Middle frontal gyrus (tissue), 1 donor: Measurements from ENCODE around the gene CCDC33.

Source experiments
- DNase-seq: peaks from one replicate; pipeline ENCODE4 v3.0.0-alpha.2; 2015; ENCODE audit warnings: low spot score; ENCODE audit errors: extremely low spot score

The CCDC33 gene

GRCh38 chr15:74208901-74209559 lies 27.1 kb upstream of the CCDC33 start:
- no peak for DNase-seq

DNA sequence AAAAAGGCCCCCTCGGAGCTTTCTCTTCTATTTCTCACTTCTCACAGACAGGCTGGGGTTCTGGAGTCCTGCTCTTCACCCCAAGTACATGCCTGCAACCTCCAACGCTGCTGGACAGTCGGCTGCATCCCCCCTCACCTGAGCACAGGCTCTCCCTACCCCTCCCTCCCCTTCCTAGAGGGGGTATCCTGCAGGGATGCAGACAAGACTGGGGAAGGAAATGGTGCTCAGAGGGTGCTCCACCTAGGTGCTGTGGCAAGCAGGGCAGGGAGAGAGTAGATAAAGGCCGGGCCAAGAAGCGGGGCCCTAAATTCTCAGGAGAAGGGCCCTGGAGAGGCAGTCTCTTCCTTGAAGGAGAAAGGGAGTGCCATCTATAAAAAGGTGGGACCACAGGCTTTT lies 26.6 kb upstream of the CCDC33 start:
- DNase-seq: no peak

- no peak for DNase-seq
Observed at GRCh38 chr15:74209997-74210671, 26.0 kb upstream of the CCDC33 start.

DNA sequence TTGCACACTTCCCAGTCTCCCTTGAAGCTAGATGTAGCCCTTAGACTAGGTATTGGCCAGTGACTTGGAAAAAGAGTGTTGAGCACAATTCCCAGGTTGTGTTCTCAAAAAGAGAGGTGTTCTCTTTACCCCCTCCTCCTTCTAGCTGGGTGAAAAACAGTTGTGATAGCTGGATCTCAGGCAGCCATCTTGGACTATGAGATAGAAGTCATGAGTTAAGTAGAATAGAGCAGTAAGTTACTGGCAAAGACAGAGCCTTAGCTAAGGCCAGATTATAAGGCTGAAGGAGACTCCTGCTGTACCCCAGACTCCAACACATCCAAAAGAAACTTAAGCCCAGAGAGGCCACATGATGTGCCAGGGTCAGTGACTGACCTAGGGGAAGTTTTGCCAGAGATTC lies 25.4 kb upstream of the CCDC33 start:
- DNase-seq: no peak

DNA sequence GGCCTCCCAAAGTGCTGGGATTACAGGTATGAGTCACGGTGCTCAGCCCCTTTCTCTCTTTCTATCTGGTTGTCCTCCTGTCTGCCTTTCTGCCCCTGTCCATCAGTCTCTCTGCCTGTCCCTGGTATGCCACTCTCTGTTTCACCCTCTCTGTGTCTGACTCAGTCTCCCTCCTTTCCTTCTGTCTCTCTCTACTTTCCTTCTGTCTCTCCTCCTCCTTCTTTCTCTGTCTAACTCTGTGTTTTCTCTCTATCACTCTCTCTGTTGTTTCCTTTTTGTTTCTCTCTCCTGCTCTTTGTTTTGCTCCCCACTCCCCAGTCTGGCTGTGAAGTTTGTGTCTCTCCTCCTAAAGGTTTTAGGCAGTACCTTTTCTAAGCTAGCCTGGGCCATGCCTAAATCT lies 24.5 kb upstream of the CCDC33 start:
- DNase-seq: no peak

GRCh38 chr15:74212494-74212893 lies 23.6 kb upstream of the CCDC33 start:
- DNase-seq: no peak

DNA sequence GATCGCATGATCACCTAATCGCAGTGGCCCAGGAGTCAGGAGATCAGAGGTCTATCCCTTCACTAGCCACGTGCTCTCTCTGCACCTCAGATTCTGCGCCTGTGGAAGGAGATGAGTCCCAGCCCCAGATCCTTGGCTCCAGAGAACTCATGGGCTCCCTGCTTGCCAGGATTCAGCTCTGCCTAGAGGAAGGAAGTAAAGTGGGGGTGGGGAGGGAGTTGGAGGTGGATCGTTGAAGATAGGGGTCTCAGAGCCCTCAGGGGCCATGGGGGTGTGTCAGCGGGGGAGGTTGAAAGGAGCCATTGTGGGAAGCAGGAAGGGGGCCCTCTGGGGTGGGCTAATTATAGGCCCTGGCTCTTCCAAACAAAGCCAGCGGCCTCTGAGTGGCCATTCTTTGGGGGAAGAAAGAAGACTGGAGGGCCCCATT lies 22.3 kb upstream of the CCDC33 start:
- no peak for DNase-seq

DNA sequence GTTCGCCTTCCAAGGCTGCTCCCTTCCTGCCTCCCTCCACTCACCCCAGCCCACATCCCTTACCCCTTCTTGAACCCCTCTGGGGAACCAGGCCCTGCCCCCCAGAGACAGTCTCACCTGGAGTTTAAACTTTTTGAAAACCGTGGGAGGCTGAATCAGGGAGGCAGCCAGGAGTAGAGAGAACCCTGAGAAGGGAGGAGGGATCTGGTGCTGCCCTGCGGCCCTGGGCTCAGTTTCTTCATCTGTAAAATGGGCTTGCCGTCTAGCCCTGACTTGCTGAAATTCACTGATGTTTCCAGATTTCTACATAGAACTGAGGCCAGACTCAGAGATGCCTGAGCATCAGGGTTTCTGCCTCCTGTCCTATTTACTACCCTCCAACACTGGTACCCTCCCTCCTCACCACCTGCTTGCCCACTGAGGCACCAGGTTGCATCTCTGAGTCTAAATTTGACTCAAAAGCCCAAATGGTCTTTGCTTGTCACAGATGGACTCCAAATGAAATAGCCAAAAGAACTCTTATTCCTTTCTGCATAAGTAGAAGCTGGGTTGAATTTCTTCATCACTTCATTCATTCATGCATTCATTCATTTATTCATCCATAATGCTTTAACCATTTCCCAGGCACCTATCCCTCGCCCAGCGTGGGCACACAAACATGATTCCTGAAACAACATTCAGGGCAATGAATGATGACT lies 21.7 kb upstream of the CCDC33 start:
- DNase-seq: no peak

DNA sequence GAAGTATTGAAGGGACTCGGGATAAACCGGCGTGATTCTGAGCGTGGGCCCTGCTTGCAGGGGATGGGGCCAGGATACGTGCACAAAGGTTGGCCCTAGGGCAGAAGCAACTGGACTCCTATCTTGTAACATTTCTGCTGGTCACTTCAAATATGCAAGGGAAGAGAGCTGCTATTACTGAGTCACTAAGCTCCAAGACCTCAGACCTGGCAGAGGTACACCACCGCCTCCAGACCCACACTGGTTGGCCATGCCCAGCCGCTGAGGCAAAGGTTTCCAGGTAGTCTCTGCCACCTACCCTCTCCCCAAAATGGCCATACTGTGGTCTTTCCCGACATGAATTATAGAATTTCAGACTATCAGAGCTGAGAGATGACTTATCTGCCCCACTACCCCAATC lies 20.2 kb upstream of the CCDC33 start:
- no peak for DNase-seq

GRCh38 chr15:74216949-74217348 lies 19.2 kb upstream of the CCDC33 start:
- no peak for DNase-seq

DNA sequence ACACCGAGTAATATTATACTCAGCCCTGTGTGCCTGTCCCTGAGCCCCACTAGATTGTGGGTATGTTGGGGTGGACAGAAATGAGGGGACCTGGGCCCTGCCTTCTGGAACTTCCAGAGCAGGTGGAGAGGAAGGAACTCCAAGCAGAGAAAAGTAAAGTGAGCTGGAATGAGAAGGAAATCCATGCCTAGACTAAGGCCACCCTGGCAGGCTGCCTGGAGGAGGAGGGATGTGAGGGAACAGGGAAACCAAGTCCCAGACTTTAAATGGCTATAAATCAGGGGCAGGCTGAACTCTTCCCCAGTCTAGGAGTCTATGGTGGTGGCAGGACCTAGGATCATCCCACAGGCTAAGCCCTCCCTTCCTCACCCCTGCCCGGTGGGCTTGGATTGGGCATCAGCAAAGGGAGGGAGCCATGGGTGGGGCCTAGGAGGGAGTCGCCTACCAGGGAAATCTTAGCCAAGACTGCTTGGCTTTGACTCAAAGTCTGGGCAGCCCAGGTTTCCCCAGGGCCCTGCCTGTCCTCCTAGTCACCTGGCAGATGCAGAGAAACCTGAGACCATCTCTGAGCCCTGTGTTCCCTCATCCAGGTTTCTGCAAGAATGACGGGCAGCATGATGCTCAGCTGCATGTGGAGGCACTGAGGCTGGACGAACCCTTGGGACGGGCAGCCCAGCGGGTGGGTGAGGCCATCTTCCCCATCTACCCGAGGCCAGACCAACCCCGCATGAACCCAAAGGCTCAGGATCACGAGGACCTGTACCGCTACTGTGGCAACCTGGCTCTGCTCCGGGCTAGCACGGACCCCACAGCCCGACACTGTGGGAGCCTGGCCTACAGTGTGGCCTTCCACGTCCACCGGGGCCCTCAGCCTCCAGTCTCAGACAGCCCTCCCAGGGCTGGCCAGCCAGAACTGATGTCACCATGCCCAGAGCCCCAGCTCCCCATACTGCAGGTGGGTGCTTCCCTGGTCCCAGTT lies 17.9 kb upstream of the CCDC33 start:
- no peak for DNase-seq

- DNase-seq: no peak
Observed at GRCh38 chr15:74220475-74221248, 15.5 kb upstream of the CCDC33 start.

DNA sequence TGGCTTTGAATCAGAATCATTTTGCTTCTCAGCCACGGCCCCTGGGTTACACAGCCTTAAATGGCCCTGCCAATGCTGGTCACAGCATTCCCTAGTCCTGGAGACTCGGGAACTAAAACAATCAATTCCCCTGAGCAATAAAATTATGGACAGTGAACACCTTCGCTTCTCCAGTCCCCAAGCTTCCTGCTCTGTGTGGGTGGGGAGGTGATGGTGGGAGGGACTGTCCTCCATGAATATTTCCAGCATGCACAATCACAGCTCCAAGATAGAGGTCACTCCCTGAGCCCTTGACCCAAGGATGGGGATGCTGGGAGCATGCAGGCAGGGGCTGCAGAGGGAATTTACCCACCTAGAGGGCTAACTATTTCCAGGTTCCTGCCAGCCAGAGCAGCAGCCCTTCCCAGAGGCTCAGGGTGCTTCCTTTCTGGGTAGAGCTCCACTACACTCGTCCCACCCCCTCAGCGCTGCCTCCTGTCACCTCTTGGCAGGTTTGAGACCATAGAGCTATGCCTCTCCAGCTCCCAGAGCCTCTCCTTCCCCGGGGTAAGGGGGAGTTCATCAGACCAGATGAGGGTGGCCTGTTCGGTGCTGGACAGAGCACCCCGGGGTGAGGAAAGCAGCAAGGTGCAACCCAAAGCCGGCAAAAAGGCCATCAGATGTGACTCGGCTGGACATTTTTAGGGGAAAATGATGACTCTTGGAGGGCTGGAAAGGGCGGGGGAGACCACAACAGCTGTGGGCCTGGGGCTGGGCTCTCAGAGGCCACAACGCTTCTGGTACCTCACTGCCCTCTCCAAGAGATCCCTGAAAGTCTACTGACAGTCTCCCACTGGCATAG lies 14.5 kb upstream of the CCDC33 start:
- no peak for DNase-seq

DNA sequence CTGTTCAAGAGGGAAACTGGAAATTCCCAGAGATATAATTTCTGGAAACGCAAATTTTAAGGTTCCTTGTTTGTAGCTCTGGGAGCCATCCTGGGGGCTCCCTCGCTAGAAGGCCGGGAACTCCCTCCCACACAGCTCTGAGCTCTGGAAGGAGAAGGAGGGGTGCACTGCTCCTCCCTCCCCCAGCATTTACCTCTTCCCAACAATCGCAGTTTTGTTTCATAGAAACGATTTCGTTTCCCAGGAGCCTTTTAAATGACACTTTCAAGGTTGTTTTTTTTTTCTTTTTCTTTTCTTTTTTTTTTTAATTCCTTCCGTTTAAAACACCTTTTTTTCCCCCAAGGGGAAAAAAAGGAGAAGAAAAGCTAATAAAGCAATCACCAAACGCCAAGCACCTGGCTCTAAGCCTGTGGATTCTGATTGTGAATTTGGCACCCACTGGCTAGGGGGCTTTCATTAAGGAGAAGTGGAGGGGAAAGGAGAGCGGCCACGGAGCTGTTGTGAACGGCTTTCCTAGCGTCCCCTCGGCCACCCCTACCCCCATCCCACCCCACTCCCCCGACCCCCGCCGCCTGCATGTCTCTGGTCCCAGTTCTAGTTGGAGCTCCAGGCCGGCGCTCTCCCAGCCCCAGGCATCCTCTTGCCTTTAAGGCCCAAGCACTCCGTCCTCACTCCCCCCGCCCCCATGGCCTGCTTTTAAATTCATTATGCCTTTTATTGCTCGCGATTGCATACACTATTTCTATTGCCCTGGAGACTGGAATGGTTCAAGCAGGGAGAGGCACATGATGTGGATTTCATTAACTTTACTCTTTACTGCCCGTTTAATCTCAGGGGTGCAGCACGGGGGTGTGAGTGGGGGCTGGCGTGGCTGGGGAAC lies 13.6 kb upstream of the CCDC33 start:
- DNase-seq: no peak

DNA sequence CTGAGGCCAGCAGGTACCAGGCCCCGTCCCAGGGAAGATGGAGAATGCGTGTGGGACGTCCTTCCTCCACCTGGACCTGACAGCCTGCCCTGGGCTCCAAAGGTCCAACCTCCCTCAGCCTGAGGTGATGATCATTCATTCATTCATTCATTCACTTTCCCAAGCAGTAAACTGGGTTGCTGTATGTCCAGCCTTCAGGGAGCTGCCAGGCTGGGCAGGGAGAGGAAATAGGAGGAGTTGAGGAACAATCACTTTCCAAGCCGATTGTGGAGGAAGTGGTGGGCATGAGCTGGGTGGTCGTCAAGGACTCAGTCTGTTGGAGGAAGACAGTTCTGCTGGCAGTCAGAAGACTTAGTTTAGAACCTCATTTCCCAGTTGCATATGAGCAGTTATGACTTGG lies 10.2 kb upstream of the CCDC33 start:
- DNase-seq: no peak

- no peak for DNase-seq
Observed at GRCh38 chr15:74226761-74227540, 9.2 kb upstream of the CCDC33 start.

- no peak for DNase-seq
Observed at GRCh38 chr15:74227968-74228722, 8.0 kb upstream of the CCDC33 start.
